HG02943 (cell line): ENCODE data around the gene RASGRP2.

ENCODE experiments used
- ATAC-seq: cut with Tn5 transposase; IDR thresholded peaks from one replicate; pipeline ENCODE4 v1.9.1; 2021; ENCODE audit warnings: mild to moderate bottlenecking, low read depth, moderate library complexity; ENCODE audit not compliant: unreplicated experiment

The RASGRP2 gene

GRCh38 chr11:64772303-64773018 lies 28.5 kb upstream of the RASGRP2 start:
- no peak for ATAC-seq

GRCh38 chr11:64771861-64772260 lies 27.9 kb upstream of the RASGRP2 start:
- ATAC-seq, result no peak

GRCh38 chr11:64770120-64770519 lies 26.2 kb upstream of the RASGRP2 start:
- no peak for ATAC-seq

GRCh38 chr11:64769283-64769682 lies 25.3 kb upstream of the RASGRP2 start:
- ATAC-seq, result no peak

GRCh38 chr11:64768300-64768694 lies 24.4 kb upstream of the RASGRP2 start:
- ATAC-seq, result no peak

GRCh38 chr11:64767344-64768299 lies 23.7 kb upstream of the RASGRP2 start:
- no peak for ATAC-seq

- ATAC-seq, result no peak
Measured at GRCh38 chr11:64766881-64767280, 22.9 kb upstream of the RASGRP2 start.

- no peak for ATAC-seq
Measured at GRCh38 chr11:64765851-64766665, 22.1 kb upstream of the RASGRP2 start.

GRCh38 chr11:64765291-64765850 lies 21.4 kb upstream of the RASGRP2 start:
- ATAC-seq, result no peak

- no peak for ATAC-seq
Measured at GRCh38 chr11:64764753-64765152, 20.8 kb upstream of the RASGRP2 start.

- ATAC-seq, result no peak
Measured at GRCh38 chr11:64764040-64764611, 20.2 kb upstream of the RASGRP2 start.

- ATAC-seq, result no peak
Measured at GRCh38 chr11:64763526-64764039, 19.6 kb upstream of the RASGRP2 start.

- no peak for ATAC-seq
Measured at GRCh38 chr11:64762674-64763525, 19.0 kb upstream of the RASGRP2 start.

GRCh38 chr11:64762277-64762673 lies 18.3 kb upstream of the RASGRP2 start:
- no peak for ATAC-seq

- ATAC-seq, result no peak
Measured at GRCh38 chr11:64760759-64761420, 16.9 kb upstream of the RASGRP2 start.

GRCh38 chr11:64759722-64760719 lies 16.1 kb upstream of the RASGRP2 start, which contains the start of gene PYGM:
Gene PYGM (minus strand): TSS chr11:64759974. CDS start chr11:64759898, 76 bp downstream.
- no peak for ATAC-seq

GRCh38 chr11:64759131-64759721 lies 15.3 kb upstream of the RASGRP2 start:
- ATAC-seq, result no peak
